HFFc6 (cell line): ENCODE measurements around the gene VWA3B. TPM values are rescaled to one million over a fixed set of nuclear protein-coding genes. Genes with fewer than 3 reads are reported as not detected.

ENCODE experiments used
- DNase-seq: peaks from one replicate; pipeline ENCODE4 v3.0.0-alpha.2; 2018
- H3K27ac Mint-ChIP-seq: 2 replicates; pipeline ENCODE4 v1.8.0; 2020; ENCODE audit warnings: mild to moderate bottlenecking, mixed read lengths
- H3K27me3 Mint-ChIP-seq: 2 replicates; pipeline ENCODE4 v1.8.0; 2021; ENCODE audit warnings: mild to moderate bottlenecking, moderate library complexity, mixed read lengths; ENCODE audit not compliant: insufficient read depth
- H3K36me3 Mint-ChIP-seq: 2 replicates; pipeline ENCODE4 v1.8.0; 2021; ENCODE audit warnings: low read depth, mixed read lengths
- H3K4me1 Mint-ChIP-seq: 2 replicates; pipeline ENCODE4 v1.8.0; 2020; ENCODE audit warnings: low read depth, mixed read lengths
- H3K4me3 Mint-ChIP-seq: 2 replicates; pipeline ENCODE4 v1.8.0; 2020; ENCODE audit warnings: mild to moderate bottlenecking, moderate library complexity, mixed read lengths
- H3K9me3 Mint-ChIP-seq: 2 replicates; pipeline ENCODE4 v1.8.0; 2020; ENCODE audit warnings: mild to moderate bottlenecking, mixed read lengths
- CTCF ChIP-seq: fragments of 200-600 bp; sonication (generic); IDR thresholded peaks from 2 replicates; pipeline ENCODE4 v1.5.0; 2021; ENCODE audit warnings: antibody characterized with exemption, mild to moderate bottlenecking
- total RNA-seq, 6 experiments: library from RNA; stranded (reverse); fragmentation: NEBNext Ultra II Directional; extraction: Animal tissue kit (Norgen Biotek cat#: 25700); gene quantifications; 2 replicates in 1 of 6; 3 replicates in 5 of 6; pipeline ENCODE4 v1.2.3, GENCODE V29; 2021

Gene VWA3B
- total RNA-seq, 6 experiments from 2014 or later = not detected

GRCh38 chr2:98060277-98060676, 26.7 kb upstream of the VWA3B start:
- H3K36me3 Mint-ChIP-seq = no peaks in the 10 kb centered on the region
- H3K9me3 Mint-ChIP-seq = peaks cover 3% of the 10 kb centered on the region; the same call in 1 of the 2 replicates
- H3K27ac Mint-ChIP-seq = no peak overlapping the region
- no peak for DNase-seq
- no peaks in the 10 kb centered on the region for H3K4me1 Mint-ChIP-seq
- peaks cover 4% of the 10 kb centered on the region for H3K27me3 Mint-ChIP-seq
- TF ChIP-seq CTCF = no peak
- H3K4me3 Mint-ChIP-seq = no peak overlapping the region

- DNase-seq = no peak
- Mint-ChIP-seq H3K4me1 (no peaks in the 10 kb centered on the region), H3K9me3 (no peaks in the 10 kb centered on the region), H3K4me3 (no peak overlapping the region), H3K27me3 (peaks cover 9% of the 10 kb centered on the region), H3K36me3 (no peaks in the 10 kb centered on the region), H3K27ac (no peak overlapping the region)
- no peak for TF ChIP-seq CTCF
These were observed 23.6 kb upstream of the VWA3B start for GRCh38 chr2:98063291-98063854.

GRCh38 chr2:98065808-98066207, 21.2 kb upstream of the VWA3B start:
- no peaks in the 10 kb centered on the region for H3K36me3 Mint-ChIP-seq
- no peak overlapping the region for H3K4me3 Mint-ChIP-seq
- no peaks in the 10 kb centered on the region for H3K4me1 Mint-ChIP-seq
- no peak for TF ChIP-seq CTCF
- no peak for DNase-seq
- peaks cover 16% of the 10 kb centered on the region for H3K27me3 Mint-ChIP-seq
- H3K27ac Mint-ChIP-seq = no peak overlapping the region
- H3K9me3 Mint-ChIP-seq = no peaks in the 10 kb centered on the region

GRCh38 chr2:98067160-98067559, 19.8 kb upstream of the VWA3B start:
- Mint-ChIP-seq H3K4me3 (no peak overlapping the region), H3K9me3 (no peaks in the 10 kb centered on the region), H3K27me3 (peaks cover 19% of the 10 kb centered on the region), H3K36me3 (no peaks in the 10 kb centered on the region), H3K4me1 (no peaks in the 10 kb centered on the region), H3K27ac (no peak overlapping the region)
- no peak for TF ChIP-seq CTCF
- DNase-seq = no peak

- Mint-ChIP-seq H3K27ac (no peak overlapping the region), H3K36me3 (no peaks in the 10 kb centered on the region), H3K9me3 (peaks cover 7% of the 10 kb centered on the region; the same call in 1 of the 2 replicates), H3K27me3 (peaks cover 16% of the 10 kb centered on the region), H3K4me1 (no peaks in the 10 kb centered on the region), H3K4me3 (no peak overlapping the region)
- DNase-seq = no peak
- TF ChIP-seq CTCF = no peak
These were observed 16.9 kb upstream of the VWA3B start for GRCh38 chr2:98070081-98070480.

GRCh38 chr2:98072442-98072841, 14.5 kb upstream of the VWA3B start:
- Mint-ChIP-seq H3K4me1 (no peaks in the 10 kb centered on the region), H3K27ac (no peak overlapping the region), H3K36me3 (no peaks in the 10 kb centered on the region), H3K4me3 (no peak overlapping the region), H3K27me3 (peaks cover 10% of the 10 kb centered on the region), H3K9me3 (peaks cover 7% of the 10 kb centered on the region; the same call in 1 of the 2 replicates)
- DNase-seq = no peak
- no peak for TF ChIP-seq CTCF
